Activated CD4-positive, alpha-beta T cell treated with anti-CD3 and anti-CD28 coated beads, Interleukin-2, Interleukin-4, amounts not matched to agents 100 ng/mL and 50 ng/mL, durations not matched to agents 16 hours and 8 hours (primary cell): Measurements from ENCODE around the gene TRIM64C.
"Not testable (repeated sequence)": the region's sequence is repeated elsewhere in the genome, so short reads cannot be mapped to it uniquely, and the experiment has no call there.

ENCODE experiments used
- DNase-seq: peaks from one replicate; pipeline ENCODE4 v3.0.0-alpha.2; 2020; ENCODE audit warnings: low spot score

TRIM64C gene, protein sequence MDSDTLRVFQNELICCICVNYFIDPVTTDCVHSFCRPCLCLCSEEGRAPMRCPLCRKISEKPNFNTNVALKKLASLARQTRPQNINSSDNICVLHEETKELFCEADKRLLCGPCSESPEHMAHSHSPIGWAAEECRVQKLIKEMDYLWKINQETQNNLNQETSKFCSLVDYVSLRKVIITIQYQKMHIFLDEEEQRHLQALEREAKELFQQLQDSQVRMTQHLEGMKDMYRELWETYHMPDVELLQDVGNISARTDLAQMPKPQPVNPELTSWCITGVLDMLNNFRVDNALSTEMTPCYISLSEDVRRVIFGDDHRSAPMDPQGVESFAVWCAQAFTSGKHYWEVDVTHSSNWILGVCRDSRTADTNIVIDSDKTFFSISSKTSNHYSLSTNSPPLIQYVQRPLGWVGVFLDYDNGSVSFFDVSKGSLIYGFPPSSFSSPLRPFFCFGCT

DNA sequence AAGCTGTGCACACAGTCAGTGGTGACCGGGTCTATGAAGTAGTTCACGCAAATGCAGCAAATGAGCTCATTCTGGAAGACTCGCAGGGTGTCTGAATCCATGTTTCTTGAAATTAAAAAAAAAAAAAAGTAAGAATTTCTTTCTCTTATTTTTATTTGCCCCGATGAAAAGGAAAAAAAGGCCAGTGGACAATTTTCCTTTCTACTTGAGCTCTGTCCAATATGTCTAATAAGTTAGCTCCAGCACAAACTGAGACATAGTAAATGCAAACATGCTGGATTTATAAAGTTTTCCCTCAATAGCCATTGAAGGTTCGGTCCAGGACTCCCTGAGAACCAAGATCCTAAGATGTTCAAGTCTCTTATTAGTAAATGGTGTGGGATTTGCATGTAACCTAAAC is at the start of gene TRIM64C:
Gene TRIM64C (minus strand): TSS at position 101 of the 400 bp plus-strand sequence. CDS start 0 bp downstream, at position 101.
- DNase-seq = not testable (repeated sequence)

- DNase-seq = not testable (repeated sequence)
Observed at GRCh38 chr11:49102356-49102755, 43.4 kb upstream of the TRIM64C start.

DNA sequence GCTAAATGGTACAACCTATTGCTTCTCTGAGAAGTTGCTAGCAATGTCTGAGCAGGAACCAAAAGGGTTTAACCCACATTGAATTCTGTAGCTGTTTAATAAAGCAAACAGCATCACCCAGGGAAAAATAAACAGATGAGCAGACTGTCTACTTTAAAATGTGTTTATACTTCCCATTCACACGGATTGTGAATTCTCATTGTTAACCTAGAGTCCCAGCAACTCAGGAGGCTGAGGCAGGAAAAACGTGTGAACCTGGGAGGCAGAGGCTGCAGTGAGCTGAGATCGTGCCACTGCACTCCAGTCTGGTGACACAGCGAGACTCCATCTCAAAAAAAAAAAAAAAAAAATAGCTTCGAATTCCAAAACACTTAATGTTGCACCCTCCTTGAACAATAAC is 11.0 kb upstream of the TRIM64C start:
- DNase-seq = not testable (repeated sequence)

- DNase-seq = not testable (repeated sequence)
Observed at GRCh38 chr11:49049821-49050220, 9.1 kb downstream of the TRIM64C start.

GRCh38 chr11:49048229-49048628 is 10.7 kb downstream of the TRIM64C start:
- not testable (repeated sequence) for DNase-seq

DNA sequence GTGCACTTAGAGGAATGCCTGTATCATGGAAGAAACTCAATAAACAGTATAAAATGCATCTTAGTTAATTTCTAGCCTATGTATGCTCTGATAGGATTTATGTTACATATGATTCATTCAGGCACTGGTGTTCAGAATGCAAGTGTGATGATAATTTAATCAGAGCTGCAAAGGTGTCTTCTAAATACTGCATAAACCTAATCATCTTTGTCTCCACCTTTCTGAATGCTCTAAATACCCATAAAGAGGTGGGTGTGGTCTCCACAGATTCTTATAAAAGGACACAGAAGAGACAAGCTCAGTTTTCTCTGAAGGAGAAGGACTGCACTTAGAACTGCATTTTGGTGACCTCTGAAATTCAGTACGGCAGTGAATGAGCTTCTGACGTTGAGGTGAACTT is 30.4 kb downstream of the TRIM64C start, which contains the start of gene TRIM49B:
Gene TRIM49B (plus strand): TSS at position 301 of the 400 bp plus-strand sequence. CDS start 2,777 bp downstream, outside the sequence.
- not testable (repeated sequence) for DNase-seq
